Stimulated activated CD4-positive, alpha-beta T cell treated with anti-CD3 and anti-CD28 coated beads, Interleukin-12 subunit alpha, Interleukin-12 subunit beta, amount 100 ng/mL, for 48 hours (primary cell): ENCODE results near the gene DLGAP1.
"Not testable (repeated sequence)": the region's sequence is repeated elsewhere in the genome, so short reads cannot be mapped to it uniquely, and the experiment has no call there.

Source experiments
- DNase-seq, 3 donors: peaks; one replicate each; pipeline ENCODE4 v3.0.0-alpha.2; 2020; ENCODE audit warnings: low read depth in 2 of 3, low spot score in 1 of 3

DLGAP1 gene

DNA sequence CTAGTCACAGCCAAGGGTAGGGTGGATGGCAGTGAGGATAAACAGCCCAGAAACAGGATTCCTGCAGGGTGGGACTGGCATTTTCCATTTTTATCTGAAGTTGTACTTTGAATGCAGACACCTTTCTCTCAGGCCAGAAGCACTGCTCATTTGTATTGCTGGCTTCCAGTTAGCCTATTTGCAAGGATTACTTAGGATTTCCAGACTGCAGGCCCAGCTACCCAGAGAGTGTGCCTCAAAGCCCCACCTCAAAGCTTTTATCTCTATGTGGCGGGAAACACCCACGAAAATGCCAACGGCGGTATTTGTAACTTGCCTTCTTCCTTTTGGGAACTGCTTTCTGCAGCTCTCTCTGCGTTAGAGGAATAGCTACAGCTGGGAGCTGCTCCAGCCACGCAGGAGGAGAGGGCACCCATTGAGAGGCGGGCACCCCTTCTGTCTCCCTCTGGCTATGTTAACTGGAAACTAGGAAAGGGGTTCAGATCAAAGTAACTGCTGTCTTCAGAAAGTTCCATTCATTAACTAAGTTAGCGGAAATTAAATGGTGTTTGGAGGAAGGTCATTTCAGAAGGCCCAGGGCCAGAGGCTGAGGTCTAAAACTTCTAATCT is 860.2 kb downstream of the DLGAP1 start:
- DNase-seq, result peak in 1 of 3 donors; percentile 41

GRCh38 chr18:3593904-3594759 is 861.0 kb downstream of the DLGAP1 start:
- peak; percentile 72 to 92 (median 80) for DNase-seq

DNA sequence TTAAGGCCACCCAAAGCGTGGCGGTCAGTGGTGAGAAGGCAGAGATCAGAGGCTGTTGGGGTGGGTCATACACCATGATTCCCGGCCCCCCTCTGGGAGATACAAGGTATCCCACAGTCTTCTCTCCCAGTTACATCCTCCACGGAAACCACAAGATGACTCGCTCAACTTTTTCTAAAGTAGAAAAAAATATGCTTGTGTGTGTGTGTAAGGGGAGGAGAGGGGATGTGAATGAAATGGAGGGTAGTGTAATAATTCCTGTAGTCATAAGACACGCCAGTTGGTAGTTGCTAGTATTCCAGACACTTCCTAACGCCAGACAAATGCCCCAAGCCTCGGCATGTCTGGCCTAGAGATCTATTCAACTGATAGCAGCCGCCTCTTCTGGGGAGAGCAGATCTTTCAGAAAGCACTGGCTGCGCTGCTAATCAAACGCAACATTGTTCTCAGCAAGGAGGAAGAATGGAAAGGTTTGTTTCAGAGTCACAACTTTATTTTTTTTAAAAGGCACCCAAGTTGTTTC is 861.7 kb downstream of the DLGAP1 start:
- no peak for DNase-seq

DNA sequence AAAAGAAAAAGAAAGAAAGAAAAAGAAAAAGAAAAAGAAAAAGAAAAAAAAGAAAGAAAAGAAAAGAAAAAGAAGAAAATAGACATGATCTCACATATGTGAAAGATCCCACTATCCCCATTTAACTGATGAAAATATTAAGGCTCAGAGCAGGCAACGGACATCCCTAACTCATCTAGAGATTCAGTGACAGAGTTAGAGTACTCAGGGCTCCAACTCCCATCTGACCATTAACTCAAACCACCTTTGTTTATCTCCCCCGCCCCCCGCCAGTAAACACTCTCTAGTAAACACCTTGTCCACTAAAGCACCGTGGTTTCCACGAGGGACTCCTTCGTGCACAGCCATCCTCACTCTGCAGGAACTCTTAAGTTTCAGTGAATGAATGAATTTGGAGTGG is 862.2 kb downstream of the DLGAP1 start:
- DNase-seq, result no peak

DNA sequence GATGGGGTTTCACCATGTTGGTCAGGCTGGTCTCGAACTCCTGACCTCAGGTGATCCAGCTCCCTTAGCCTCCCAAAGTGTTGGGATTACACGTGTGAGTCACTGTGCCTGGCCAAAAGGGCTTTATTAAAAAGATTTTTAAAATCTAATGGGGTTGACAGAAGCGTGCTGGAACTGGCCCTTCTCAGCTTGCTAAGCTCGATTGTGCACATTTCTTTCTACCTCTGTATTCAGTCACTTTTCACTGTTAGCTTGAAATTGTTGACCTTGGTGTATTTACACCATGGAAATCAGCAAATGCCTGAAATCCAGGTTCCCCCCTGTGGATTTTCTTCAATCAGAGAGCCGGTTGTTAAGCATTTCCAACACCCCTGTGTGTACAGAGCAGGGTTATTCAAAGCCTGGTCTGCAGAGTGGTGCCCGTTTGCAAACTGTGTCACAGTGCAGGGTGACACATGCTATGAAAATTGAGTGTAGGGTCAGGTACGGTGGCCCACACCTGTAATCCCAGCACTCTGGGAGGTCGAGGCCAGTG is 864.9 kb downstream of the DLGAP1 start:
- no peak for DNase-seq

GRCh38 chr18:3585656-3586509 is 869.2 kb downstream of the DLGAP1 start:
- peak; percentile 66 to 77 (median 70) for DNase-seq

- DNase-seq, result no peak
Measured at GRCh38 chr18:3584897-3585460, 870.1 kb downstream of the DLGAP1 start.

DNA sequence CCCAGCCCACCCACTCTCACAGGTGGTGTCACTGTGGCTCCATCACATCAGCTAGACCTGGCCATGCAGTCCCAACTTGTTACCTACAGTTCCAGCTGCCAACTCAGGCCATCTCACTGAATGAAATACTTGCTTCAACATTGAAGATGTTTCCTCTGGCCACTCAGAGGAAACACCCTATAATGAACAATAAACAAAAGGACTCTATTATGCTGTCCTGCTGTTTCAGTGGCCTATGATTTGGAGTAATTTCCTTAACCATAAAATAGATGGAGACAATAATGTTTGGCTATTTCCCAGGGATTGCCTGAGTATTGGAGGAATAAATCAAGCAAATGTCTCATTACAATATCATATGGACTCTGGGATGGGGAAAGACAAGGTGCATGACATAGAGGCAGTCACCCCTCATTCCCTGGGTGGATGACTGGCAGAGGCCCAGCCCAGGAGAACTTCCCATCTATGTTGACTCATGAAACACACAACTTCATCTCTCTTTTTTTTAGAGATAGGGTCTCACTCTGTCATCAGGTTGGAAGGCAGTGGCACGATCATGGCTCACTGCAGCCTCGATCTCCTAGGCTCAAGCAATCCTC is 870.7 kb downstream of the DLGAP1 start:
- no peak for DNase-seq

GRCh38 chr18:3583873-3584247 is 871.2 kb downstream of the DLGAP1 start:
- DNase-seq, result no peak

- DNase-seq, result not testable (repeated sequence)
Measured at GRCh38 chr18:3583106-3583872, 871.8 kb downstream of the DLGAP1 start.

GRCh38 chr18:3581890-3582289 is 873.2 kb downstream of the DLGAP1 start:
- no peak for DNase-seq

GRCh38 chr18:3580523-3581025 is 874.5 kb downstream of the DLGAP1 start:
- DNase-seq, result not testable (repeated sequence)

- DNase-seq, result no peak
Measured at GRCh38 chr18:3579701-3580100, 875.4 kb downstream of the DLGAP1 start.

GRCh38 chr18:3578621-3579020 is 876.5 kb downstream of the DLGAP1 start:
- no peak for DNase-seq

DNA sequence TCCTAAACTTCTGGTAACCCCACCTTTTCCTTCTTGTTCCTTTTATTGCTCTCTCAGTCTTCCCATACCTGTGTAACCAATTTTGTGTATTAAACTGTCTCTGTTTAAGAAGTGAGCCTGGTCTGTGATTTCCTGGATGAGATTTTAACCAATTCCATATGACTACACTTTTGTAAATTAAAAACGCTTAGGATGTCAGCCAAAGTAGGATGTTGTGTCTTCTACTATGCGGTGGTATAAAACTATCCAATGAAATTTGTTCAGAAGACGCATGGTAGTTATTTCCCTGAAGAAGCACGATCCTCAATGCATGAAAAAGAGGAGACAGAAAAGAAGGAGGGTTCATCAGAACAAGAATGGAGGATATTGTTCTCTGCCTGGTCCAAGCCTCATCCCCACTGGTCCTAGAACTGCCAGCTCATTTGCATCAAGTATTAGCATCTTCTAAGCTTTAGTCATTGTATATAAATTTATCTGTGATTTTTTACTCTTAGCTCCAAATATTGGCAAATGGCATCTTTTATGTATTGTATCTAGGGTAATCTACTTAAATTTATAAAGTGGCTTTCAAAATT is 877.7 kb downstream of the DLGAP1 start:
- no peak for DNase-seq

GRCh38 chr18:3572761-3573160 is 882.3 kb downstream of the DLGAP1 start:
- DNase-seq, result no peak

DNA sequence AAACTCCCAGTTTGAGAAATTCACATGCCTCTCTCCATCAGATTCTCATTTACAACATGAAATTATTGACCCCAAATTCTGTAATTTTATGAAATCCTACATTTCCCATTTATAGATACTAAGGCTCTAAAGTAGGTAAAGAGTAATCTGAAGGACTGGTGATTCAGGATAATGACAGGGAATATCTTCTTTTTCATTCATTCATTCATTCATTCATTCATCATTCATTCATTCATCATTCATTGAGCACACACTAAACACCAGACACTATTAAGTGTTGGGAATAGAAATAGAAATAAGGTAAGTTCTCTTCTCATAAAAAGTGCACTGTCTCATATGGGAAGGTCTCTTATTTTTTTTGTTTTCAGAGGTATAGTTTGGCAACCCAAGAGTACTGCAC is 888.3 kb downstream of the DLGAP1 start:
- DNase-seq, result no peak

- DNase-seq, result no peak
Measured at GRCh38 chr18:3560755-3561154, 894.4 kb downstream of the DLGAP1 start.

DNA sequence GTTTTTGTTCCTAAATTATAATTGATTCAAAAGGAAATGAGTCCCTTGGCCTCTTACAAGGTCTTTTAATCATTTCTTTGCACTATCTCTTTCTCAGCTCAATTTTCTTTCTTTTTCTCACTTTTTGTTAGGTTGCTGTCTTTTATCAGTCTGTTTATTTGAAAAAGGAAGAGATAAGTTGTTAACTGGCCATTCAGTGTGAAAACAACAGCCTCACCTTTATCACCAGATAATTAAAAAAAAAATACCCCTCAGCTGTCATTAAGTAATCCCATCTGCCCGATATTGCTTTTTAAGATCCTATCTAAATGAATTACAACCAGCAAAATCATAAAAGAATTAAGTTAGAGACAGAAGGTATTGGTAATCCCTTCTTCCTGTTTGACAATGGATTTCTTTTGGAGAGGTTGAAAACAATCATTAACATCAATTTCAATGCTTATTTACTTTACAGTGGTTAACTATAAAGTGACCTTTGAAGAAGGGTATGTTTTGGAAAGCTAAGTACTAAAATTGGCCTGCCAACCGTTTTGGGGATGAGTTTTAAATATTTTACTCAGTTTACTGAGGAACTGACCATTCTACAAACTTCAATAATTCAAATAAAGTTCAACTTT is 900.2 kb downstream of the DLGAP1 start:
- DNase-seq, result no peak
